GM21529 (cell line): ENCODE measurements around the gene PDZRN4.
A peak's percentile ranks its signal among the peaks of the same experiment; 100 is the strongest.
"Not testable (repeated sequence)": the region's sequence is repeated elsewhere in the genome, so short reads cannot be mapped to it uniquely, and the experiment has no call there.

Experiments
- ATAC-seq: cut with Tn5 transposase; IDR thresholded peaks from one replicate; pipeline ENCODE4 v1.9.1; 2021; ENCODE audit not compliant: unreplicated experiment

Gene PDZRN4

DNA sequence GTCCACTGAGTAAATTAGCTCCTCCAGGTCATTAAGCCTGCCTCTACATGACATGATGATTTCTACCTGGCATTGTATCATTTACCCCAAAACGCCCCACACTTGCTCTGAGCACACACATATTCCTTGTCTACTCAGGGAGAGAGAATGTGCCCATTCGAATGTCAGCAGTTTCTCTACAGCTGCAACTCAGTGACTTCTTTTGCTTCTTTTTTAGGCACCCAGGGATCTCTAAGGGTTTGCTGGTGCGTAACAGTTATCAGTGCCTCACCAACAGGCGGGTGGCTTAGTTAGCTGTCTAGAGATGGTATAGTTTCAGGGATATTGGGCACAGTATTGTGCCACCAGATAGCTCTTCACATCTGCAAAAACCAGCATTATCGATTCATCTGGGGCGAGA lies 316.9 kb downstream of the PDZRN4 start:
- no peak for ATAC-seq

DNA sequence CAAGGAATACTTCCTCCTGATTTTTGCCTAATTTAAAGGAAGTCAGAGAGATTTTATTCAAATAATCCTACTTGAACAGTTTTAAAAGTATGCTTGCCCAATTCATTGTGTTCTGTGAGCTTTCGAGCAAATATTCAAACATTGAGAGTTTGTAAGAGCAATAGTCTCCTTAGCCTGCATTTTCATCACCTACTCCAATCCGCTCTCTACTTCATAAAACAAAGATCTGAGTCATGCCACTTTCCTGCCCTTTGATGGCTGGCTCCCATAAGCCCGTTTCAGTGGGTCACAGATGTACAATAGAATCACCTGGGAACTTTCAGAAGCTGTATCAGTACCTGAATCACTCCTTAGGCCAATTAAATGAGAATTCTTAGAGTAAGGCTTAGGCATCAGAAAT lies 319.2 kb downstream of the PDZRN4 start:
- no peak for ATAC-seq

DNA sequence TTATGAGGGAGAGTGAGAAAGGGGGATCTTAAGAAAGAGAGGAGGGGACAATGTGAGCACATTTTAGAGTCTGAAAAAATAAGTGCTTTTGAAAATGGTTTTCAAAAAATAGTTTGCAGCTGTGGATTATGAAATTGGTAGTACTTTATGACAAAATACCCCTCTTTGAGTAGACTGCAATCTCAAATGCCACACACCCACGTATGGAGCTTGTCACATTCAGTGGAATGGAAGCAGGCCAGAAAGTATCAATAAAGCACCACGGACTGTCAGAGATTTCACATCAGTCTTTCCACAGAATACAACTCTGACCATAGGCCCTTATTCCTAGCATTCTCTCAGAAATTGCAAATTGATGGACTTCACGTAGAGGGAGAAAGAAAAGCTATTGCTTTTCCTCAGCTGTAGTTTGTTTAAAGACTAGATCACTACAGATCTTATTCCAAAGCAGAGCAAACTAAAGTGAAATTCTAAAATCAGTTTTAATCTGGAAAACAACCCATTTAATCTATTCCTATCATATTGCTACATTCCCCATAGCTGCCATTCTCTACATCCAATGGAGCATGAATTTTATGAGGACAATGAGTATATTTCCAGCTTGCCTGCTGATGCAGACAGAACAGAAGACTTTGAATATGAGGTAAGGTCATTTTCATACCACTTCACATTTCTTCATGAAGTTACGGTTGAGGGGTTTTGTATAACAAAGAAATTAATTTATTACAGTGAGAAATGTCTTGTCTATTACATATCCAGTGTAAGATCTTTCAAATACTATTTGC lies 321.3 kb downstream of the PDZRN4 start:
- no peak for ATAC-seq

DNA sequence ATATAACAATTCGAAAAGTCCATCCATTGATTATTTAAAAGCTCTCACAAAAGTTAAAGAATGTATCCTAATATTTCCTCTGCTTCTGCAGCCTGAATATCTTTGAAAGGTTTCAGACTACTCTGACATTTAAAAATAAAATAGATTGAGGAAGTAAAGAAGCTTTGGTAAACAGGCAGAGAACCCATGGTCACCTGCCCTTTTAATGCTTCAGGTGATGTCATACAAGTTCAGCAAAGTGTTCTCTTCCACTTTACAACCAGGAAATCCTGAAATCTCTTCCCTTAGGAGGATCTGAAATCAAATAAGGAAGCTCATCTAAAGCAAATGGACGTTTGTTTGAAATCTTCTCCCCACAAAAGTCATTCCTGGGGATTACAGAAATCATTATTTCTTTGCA lies 322.4 kb downstream of the PDZRN4 start:
- no peak for ATAC-seq

GRCh38 chr12:41511247-41511646 lies 323.1 kb downstream of the PDZRN4 start:
- no peak for ATAC-seq

GRCh38 chr12:41512497-41512896 lies 324.4 kb downstream of the PDZRN4 start:
- ATAC-seq = no peak

DNA sequence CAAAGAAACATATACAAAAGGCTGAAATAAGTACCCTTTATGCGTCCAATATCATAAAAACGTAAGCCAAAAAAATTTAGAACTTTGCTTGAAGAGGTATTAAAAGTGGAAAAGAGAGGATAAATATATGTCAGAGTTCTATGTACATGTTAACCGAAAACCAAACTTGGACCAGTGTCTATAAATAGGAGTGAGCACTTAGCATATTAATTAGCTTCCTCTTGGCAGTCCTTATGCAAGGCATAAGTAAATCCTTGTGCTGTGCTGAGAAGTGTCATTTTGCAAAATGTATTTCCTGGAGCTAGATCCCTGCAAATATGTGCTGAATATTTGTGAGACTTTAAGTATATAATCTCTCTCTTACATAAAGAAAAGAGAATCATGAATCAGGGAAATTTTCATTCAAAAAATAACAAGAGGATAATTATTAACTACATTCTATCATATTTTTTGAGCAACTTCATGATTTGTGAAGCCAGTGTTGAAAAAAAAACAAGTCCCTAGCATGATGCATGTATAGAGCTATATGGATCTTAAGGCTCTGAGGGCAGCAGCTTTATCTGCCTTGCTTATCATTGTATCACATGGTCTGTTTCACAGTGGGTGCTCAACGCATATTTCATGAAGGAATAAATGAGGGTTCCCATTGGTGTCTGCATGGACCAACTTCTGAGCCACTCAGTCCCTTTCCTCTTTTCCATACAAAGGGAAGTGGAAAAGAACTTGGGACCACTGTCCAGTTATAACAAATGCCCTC lies 326.1 kb downstream of the PDZRN4 start:
- no peak for ATAC-seq

GRCh38 chr12:41514907-41515306 lies 326.8 kb downstream of the PDZRN4 start:
- no peak for ATAC-seq

- ATAC-seq = no peak
Measured at GRCh38 chr12:41515953-41516352, 327.8 kb downstream of the PDZRN4 start.

GRCh38 chr12:41520869-41521268 lies 332.7 kb downstream of the PDZRN4 start:
- no peak for ATAC-seq

- peak; percentile 84 for ATAC-seq
Measured at GRCh38 chr12:41521872-41522379, 333.8 kb downstream of the PDZRN4 start.

DNA sequence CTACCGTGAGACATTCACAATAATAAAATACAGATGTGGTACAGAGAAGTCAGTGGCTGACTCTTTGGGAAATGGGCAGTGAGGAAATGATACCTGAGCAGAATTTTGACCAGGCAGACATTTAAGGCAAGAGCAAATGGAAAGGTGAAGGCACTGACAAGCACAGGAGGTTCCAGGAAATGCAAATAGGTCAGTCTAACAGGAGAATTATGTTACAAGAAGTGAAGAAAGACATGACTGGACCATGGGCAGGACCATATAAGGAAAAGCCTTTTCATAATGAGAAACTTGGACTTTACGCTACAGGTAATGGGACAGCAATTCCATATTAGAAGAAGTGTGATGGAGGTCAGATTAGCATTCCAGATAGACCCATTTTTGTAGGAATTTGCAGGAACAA lies 338.9 kb downstream of the PDZRN4 start:
- ATAC-seq = no peak

GRCh38 chr12:41527534-41528116 lies 339.5 kb downstream of the PDZRN4 start:
- ATAC-seq = no peak

DNA sequence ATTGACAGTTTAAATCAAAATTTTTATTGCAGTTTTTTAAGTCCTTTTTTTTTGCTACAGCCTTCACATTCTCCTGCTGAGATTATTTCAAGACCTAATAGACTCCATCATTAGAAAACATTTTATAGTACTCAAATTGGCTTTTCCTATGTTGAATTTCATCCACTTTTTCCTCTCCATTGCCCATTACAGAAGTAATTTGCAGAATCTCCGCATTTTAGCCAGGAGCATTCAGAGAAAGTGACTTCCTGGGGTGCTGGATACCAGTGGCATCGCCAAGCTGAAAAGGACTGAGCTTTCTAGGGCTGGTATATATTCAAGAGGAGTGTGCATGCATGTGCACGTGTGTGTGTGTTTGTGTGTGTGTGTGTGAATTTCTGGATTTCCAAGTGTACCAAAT lies 340.8 kb downstream of the PDZRN4 start:
- ATAC-seq = no peak

DNA sequence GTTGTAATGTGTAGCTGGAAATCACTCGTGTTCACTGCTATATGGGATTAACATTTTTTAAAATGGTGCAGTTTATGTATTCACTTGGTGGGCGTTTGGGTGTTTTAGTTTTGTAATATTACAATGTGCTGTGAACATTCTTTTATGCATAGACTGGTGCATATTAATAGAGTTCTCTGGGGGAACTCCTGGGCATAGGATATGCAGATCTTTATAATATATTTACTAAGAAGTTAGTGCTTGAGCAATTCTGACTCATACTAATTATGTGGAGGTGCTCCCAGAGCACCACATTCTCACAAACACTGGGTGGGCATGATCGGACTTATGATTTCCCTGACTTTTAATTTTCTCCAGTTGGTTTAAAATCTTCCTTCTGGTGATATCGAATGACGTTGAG lies 342.3 kb downstream of the PDZRN4 start:
- ATAC-seq = no peak

- ATAC-seq = no peak
Measured at GRCh38 chr12:41531147-41531829, 343.2 kb downstream of the PDZRN4 start.

DNA sequence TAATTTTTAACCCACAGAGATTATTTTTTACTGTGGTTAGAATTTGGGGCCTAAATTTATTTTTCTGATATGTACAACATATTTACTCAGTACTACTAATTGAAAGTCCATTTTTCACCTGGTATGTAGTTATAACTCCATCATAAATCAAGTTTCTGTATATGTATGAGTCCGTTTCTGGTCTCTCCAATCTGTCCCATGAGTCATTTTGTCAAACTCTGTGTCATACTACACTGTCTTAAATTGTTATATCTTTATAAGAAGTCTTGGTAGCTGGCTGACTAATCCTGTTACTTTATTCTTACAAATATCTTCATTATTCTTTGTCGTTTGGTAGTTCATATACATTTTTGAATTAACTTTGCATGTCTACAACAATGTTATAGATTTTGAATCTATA lies 344.0 kb downstream of the PDZRN4 start:
- ATAC-seq = no peak

- ATAC-seq = no peak
Measured at GRCh38 chr12:41536813-41537490, 348.8 kb downstream of the PDZRN4 start.

GRCh38 chr12:41537522-41537921 lies 349.4 kb downstream of the PDZRN4 start:
- ATAC-seq = no peak

DNA sequence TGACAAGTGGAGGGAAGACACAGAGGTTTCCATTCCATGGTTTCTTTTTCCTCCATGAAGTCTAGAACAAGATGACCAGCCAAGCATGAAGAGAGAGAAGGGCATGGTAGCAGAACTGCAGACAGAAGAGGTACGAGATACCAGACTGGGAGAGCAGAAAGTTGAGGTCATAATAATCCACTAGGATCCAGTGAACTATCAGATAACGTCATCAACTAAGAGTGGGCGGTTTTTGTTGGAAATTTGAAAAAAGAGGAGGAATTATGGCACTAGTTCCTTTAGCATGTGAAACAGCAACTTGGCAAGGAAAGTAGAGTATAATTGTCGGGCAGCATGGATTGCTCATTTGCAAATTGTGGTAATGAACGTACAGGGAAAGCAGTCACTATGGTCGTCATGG lies 357.6 kb downstream of the PDZRN4 start:
- ATAC-seq = no peak

DNA sequence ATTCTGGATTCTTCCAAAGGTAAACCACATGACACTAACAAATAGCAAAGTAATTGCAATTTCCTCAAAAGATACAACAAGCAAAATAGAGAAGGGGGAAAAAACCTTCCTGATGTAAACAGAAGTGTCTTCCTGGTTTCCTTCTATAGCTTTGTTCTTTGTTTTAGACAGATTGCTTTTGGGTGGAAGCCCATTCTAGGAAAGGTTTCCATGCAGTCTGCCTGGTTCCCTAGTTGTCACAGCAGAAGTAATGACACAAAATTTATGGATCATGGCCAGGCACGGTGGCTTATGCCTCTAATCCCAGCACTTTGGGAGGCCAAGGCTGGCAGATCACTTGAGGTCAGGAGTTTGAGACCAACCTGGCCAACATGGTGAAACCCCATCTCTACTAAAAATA lies 359.0 kb downstream of the PDZRN4 start:
- not testable (repeated sequence) for ATAC-seq
